RWPE1 (cell line): ENCODE measurements around the gene TSHZ2.
"Not testable (repeated sequence)": the region's sequence is repeated elsewhere in the genome, so short reads cannot be mapped to it uniquely, and the experiment has no call there.

Experiments
- CTCF ChIA-PET: fragments of 350-600 bp; sonication (Branson Sonifier 250); formaldehyde crosslinking; extraction: SDS; loops from one replicate; lab custom pipeline; 2021; lab: Yijun Ruan, JAX
- POLR2A ChIA-PET: fragments of 400-600 bp; formaldehyde crosslinking; extraction: SDS; loops from one replicate; lab custom pipeline; 2020; ENCODE audit warnings: antibody characterized with exemption; ENCODE audit not compliant: low non-redundant PET; lab: Yijun Ruan, JAX
- DNase-seq: peaks from one replicate; pipeline ENCODE4 v3.0.0; 2012; ENCODE audit warnings: low spot score
- H3K27ac ChIP-seq: fragments of 450-650 bp; 2 replicates; pipeline ENCODE4 v1.5.1; 2017
- CTCF ChIP-seq: fragments of 450-650 bp; conservative IDR thresholded peaks from 2 replicates; pipeline ENCODE4 v1.5.1; 2017; ENCODE audit warnings: low read depth, mild to moderate bottlenecking

TSHZ2 gene

GRCh38 chr20:53534037-53534436 lies 561.9 kb downstream of the TSHZ2 start:
- DNase-seq: no peak
- no peak overlapping the region for H3K27ac ChIP-seq
- ChIA-PET CTCF (no interaction called here), POLR2A (no interaction called here)
- no peak for TF ChIP-seq CTCF

- no peak for TF ChIP-seq CTCF
- no peak for DNase-seq
- POLR2A ChIA-PET: no interaction called here
- CTCF ChIA-PET: no interaction called here
- H3K27ac ChIP-seq: no peak overlapping the region
Measured at GRCh38 chr20:53535878-53536277, 563.7 kb downstream of the TSHZ2 start.

- POLR2A ChIA-PET, CTCF ChIA-PET, H3K27ac ChIP-seq, DNase-seq: not testable (repeated sequence)
Measured at GRCh38 chr20:53536382-53536781, 564.2 kb downstream of the TSHZ2 start.

GRCh38 chr20:53539516-53539915 lies 567.4 kb downstream of the TSHZ2 start:
- no peak overlapping the region for H3K27ac ChIP-seq
- DNase-seq: no peak
- no peak for TF ChIP-seq CTCF
- POLR2A ChIA-PET: no interaction called here
- CTCF ChIA-PET: interaction anchor here (0.7 to 2.0 kb wide), 3 partner anchors 8 to 742 kb away, joined by 3 to 13 read pairs (median 3); no protein-coding TSS in a partner anchor
